MM.1S (cell line): ENCODE results near the gene PSTPIP2.

Source experiments
- EZH2 ChIP-seq: fragments of 300-600 bp; sonication (generic); optimal IDR thresholded peaks from 2 replicates; pipeline ENCODE3; 2017; ENCODE audit warnings: low read depth, mild to moderate bottlenecking, antibody characterized with exemption, low read length, mixed read lengths
- EZH2phosphoT487 ChIP-seq: fragments of 300-600 bp; sonication (generic); IDR thresholded peaks from 2 replicates; pipeline ENCODE4 v1.6.1; 2018; ENCODE audit warnings: antibody characterized with exemption, low read length
- TF ChIP-seq, protein P1 (sequence below): fragments of 300-600 bp; sonication (generic); IDR thresholded peaks from 2 replicates; pipeline ENCODE4 v1.5.1; 2016; ENCODE audit warnings: antibody characterized with exemption, low read length, mixed read lengths

- TF ChIP-seq, protein P1, sequence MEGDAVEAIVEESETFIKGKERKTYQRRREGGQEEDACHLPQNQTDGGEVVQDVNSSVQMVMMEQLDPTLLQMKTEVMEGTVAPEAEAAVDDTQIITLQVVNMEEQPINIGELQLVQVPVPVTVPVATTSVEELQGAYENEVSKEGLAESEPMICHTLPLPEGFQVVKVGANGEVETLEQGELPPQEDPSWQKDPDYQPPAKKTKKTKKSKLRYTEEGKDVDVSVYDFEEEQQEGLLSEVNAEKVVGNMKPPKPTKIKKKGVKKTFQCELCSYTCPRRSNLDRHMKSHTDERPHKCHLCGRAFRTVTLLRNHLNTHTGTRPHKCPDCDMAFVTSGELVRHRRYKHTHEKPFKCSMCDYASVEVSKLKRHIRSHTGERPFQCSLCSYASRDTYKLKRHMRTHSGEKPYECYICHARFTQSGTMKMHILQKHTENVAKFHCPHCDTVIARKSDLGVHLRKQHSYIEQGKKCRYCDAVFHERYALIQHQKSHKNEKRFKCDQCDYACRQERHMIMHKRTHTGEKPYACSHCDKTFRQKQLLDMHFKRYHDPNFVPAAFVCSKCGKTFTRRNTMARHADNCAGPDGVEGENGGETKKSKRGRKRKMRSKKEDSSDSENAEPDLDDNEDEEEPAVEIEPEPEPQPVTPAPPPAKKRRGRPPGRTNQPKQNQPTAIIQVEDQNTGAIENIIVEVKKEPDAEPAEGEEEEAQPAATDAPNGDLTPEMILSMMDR = no peak
- TF ChIP-seq EZH2phosphoT487 (no peak), EZH2 (no peak)
Measured at GRCh38 chr18:45967007-45967706, 104.9 kb downstream of the PSTPIP2 start, which contains the start of gene EPG5.
